ENCODE results near the gene ANK3.

The ANK3 gene

GRCh38 chr10:60420991-60421894 is 31.6 kb upstream of the ANK3 start:
- no peak for TF ChIP-seq CTCF (IDR thresholded peaks at IDR 0.05)

- no peak for TF ChIP-seq CTCF (IDR thresholded peaks at IDR 0.05)
Measured at GRCh38 chr10:60419249-60419648, 29.6 kb upstream of the ANK3 start.

GRCh38 chr10:60417901-60418300 is 28.2 kb upstream of the ANK3 start:
- no peak for TF ChIP-seq CTCF (IDR thresholded peaks at IDR 0.05)

- no peak for TF ChIP-seq CTCF (IDR thresholded peaks at IDR 0.05)
Measured at GRCh38 chr10:60417024-60417423, 27.3 kb upstream of the ANK3 start.

GRCh38 chr10:60414877-60415585 is 25.4 kb upstream of the ANK3 start:
- no peak for TF ChIP-seq CTCF (IDR thresholded peaks at IDR 0.05)

- TF ChIP-seq CTCF (IDR thresholded peaks at IDR 0.05), result no peak
Measured at GRCh38 chr10:60414111-60414510, 24.4 kb upstream of the ANK3 start.

- TF ChIP-seq CTCF (IDR thresholded peaks at IDR 0.05), result no peak
Measured at GRCh38 chr10:60413306-60414012, 23.8 kb upstream of the ANK3 start.

All from LNCAP (cell line).